Measurements from ENCODE around the gene TCERG1L. TPM values are rescaled to one million over a fixed set of nuclear protein-coding genes. Genes with fewer than 3 reads are reported as not detected.

TCERG1L gene
- polyA plus RNA-seq, 3 donors = not detected

DNA sequence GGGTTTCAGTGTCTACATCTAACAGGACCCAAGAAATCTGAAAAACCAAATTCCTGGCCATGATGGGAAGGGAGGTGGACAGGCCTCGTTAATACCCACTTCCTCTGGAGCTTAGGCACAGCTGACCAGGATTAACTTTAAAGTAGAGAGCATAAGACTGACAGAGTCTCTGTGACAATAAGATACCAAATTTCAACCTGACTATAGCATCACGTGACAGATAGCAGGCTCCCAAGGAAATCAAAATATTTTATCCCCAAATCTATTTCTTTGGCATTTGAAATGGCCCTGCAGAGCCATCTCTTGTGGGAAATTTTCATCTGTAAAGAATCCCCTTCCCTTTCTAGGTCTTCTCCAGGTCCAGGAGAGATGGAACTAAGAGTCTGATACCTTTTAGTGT lies 258.3 kb downstream of the TCERG1L start:
- H3K27me3 ChIP-seq (ENCODE audit: control insufficient read depth in 2 of 2, insufficient read depth in 2 of 2, low read length in 2 of 2) = no peaks in the 10 kb centered on the region
- H3K36me3 Mint-ChIP-seq = no peaks in the 10 kb centered on the region
- no peaks in the 10 kb centered on the region for H3K79me2 ChIP-seq (ENCODE audit: insufficient read depth, low read length)
- H3K4me2 ChIP-seq (replicated peaks; ENCODE audit: extremely low read depth, low read length, poor library complexity, severe bottlenecking) = no peak overlapping the region
- TF ChIP-seq, protein P1, sequence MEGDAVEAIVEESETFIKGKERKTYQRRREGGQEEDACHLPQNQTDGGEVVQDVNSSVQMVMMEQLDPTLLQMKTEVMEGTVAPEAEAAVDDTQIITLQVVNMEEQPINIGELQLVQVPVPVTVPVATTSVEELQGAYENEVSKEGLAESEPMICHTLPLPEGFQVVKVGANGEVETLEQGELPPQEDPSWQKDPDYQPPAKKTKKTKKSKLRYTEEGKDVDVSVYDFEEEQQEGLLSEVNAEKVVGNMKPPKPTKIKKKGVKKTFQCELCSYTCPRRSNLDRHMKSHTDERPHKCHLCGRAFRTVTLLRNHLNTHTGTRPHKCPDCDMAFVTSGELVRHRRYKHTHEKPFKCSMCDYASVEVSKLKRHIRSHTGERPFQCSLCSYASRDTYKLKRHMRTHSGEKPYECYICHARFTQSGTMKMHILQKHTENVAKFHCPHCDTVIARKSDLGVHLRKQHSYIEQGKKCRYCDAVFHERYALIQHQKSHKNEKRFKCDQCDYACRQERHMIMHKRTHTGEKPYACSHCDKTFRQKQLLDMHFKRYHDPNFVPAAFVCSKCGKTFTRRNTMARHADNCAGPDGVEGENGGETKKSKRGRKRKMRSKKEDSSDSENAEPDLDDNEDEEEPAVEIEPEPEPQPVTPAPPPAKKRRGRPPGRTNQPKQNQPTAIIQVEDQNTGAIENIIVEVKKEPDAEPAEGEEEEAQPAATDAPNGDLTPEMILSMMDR (IDR thresholded peaks at IDR 0.05) = no peak
- peaks cover 8 to 16% of the 10 kb centered on the region in 2 donors for H3K9me3 ChIP-seq (replicated peaks in 1 of 2; ENCODE audit: control insufficient read depth in 1 of 2, insufficient read depth in 1 of 2, low read length in 2 of 2)
- no peak for DNase-seq
- intact Hi-C loops (cut with micrococcal nuclease) = no loop called here
- no peaks in the 10 kb centered on the region for H3K4me1 Mint-ChIP-seq
- H3K27ac ChIP-seq (ENCODE audit: low read depth in 1 of 2, low read length in 2 of 2) = no peak overlapping the region
- no peak overlapping the region for H3K27ac Mint-ChIP-seq
- no peak overlapping the region for H3K4me3 ChIP-seq (replicated peaks in 1 of 3; ENCODE audit: low read depth in 2 of 3, low read length in 3 of 3)
- peaks cover 2 to 3% (median 2%) of the 10 kb centered on the region in 3 donors for H3K27me3 Mint-ChIP-seq (ENCODE audit: low read depth in 3 of 3)
- WGBS (ENCODE audit: insufficient coverage) = no CpG with 5 or more reads among the region's 2 CpGs
- H3K4me1 ChIP-seq (ENCODE audit: control insufficient read depth in 1 of 2, insufficient read depth in 2 of 2, low read length in 2 of 2) = no peaks in the 10 kb centered on the region
- no peak overlapping the region for H3K9ac ChIP-seq (ENCODE audit: insufficient read depth, low read length, poor library complexity, severe bottlenecking)
- H2AFZ ChIP-seq (ENCODE audit: insufficient read depth, low read depth, low read length, poor library complexity, severe bottlenecking) = no peak overlapping the region
- H4K20me1 ChIP-seq (ENCODE audit: insufficient read depth, low read length) = no peaks in the 10 kb centered on the region
- H3K36me3 ChIP-seq (replicated peaks in 1 of 2; ENCODE audit: control insufficient read depth in 1 of 2, insufficient read depth in 2 of 2, low read length in 2 of 2) = no peaks in the 10 kb centered on the region
- H3K9me3 Mint-ChIP-seq = peaks cover 2 to 13% (median 7%) of the 10 kb centered on the region in 7 donors
- no peak overlapping the region for H3K4me3 Mint-ChIP-seq

DNA sequence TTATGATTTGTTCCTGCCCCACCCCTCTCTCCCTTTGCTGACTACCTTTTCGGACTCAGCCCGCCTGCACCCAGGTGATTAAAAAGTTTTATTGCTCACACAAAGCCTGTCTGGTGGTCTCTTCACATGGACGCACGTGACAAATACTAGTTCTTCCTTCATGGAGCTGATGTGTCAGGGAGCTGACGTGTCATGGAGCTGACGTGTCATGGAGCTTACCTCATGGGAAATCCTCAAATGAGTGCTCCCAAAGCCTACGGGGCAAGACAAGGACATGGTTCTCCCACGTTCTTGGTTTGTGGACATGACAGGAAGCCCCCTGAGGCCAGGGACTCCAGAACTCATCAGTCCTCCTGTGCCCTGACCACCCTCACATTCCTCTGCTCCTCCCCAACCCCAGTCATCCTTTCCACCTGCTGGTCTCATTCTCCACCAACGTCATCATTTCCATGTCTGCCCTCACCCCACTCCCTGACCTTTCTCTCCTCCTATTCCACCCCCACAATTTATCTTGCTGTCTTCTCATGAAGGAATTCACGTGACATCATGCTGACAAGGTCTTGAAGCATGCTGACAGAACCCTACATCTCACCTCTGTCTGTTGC lies 261.3 kb downstream of the TCERG1L start:
- no peaks in the 10 kb centered on the region for H3K79me2 ChIP-seq (ENCODE audit: insufficient read depth, low read length)
- H3K9me3 ChIP-seq (replicated peaks in 1 of 2; ENCODE audit: control insufficient read depth in 1 of 2, insufficient read depth in 1 of 2, low read length in 2 of 2) = peaks cover 0 to 16% of the 10 kb centered on the region in 2 donors
- no peak overlapping the region for H3K27ac ChIP-seq (ENCODE audit: low read depth in 1 of 2, low read length in 2 of 2)
- TF ChIP-seq, protein P1 (IDR thresholded peaks at IDR 0.05) = no peak
- H3K27ac Mint-ChIP-seq = peak overlapping the region in 1 of 7 donors; percentile 6
- no peaks in the 10 kb centered on the region for H4K20me1 ChIP-seq (ENCODE audit: insufficient read depth, low read length)
- H3K9me3 Mint-ChIP-seq = peaks cover 2 to 13% (median 7%) of the 10 kb centered on the region in 7 donors
- no peak overlapping the region for H3K4me2 ChIP-seq (replicated peaks; ENCODE audit: extremely low read depth, low read length, poor library complexity, severe bottlenecking)
- H3K4me3 Mint-ChIP-seq = no peak overlapping the region
- H3K36me3 ChIP-seq (replicated peaks in 1 of 2; ENCODE audit: control insufficient read depth in 1 of 2, insufficient read depth in 2 of 2, low read length in 2 of 2) = no peaks in the 10 kb centered on the region
- H3K4me1 ChIP-seq (ENCODE audit: control insufficient read depth in 1 of 2, insufficient read depth in 2 of 2, low read length in 2 of 2) = no peaks in the 10 kb centered on the region
- no peaks in the 10 kb centered on the region for H3K36me3 Mint-ChIP-seq
- H3K4me3 ChIP-seq (replicated peaks in 1 of 3; ENCODE audit: low read depth in 2 of 3, low read length in 3 of 3) = no peak overlapping the region
- peaks cover 1 to 3% (median 2%) of the 10 kb centered on the region in 3 donors for H3K27me3 Mint-ChIP-seq (ENCODE audit: low read depth in 3 of 3)
- H2AFZ ChIP-seq (ENCODE audit: insufficient read depth, low read depth, low read length, poor library complexity, severe bottlenecking) = no peak overlapping the region
- intact Hi-C loops (cut with micrococcal nuclease) = no loop called here
- DNase-seq = no peak
- H3K9ac ChIP-seq (ENCODE audit: insufficient read depth, low read length, poor library complexity, severe bottlenecking) = no peak overlapping the region
- WGBS (ENCODE audit: insufficient coverage) = 79% methylated on average over 10 of the region's 10 CpGs
- no peaks in the 10 kb centered on the region for H3K27me3 ChIP-seq (ENCODE audit: control insufficient read depth in 2 of 2, insufficient read depth in 2 of 2, low read length in 2 of 2)
- H3K4me1 Mint-ChIP-seq = no peaks in the 10 kb centered on the region
